ENCODE results near the gene SPRYD3. TPM values are rescaled to one million over a fixed set of nuclear protein-coding genes. Genes with fewer than 3 reads are reported as not detected.

Gene SPRYD3
- total RNA-seq, 2 donors from 2014 or later, result 30.7 to 34.9 TPM

DNA sequence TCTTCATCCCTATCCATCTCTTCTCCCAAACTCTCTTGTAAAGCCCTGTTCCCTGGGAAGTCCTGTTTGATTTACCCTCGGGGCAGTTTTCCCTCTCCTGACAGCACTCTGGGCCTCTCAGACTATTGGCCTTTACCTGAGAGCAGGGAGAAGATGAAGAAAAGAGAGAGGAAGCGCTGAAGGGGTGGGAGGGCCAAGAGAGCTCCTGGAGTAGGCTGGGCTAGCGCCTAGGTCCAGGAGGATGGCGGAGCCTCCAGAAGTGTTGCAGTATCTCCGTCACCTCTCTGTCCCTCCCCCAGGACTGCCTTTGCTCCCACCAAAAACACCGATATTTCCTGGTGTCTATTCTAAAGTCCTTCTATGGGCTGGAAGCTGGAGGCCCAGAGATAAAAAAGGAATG, 12.6 kb upstream of the SPRYD3 start:
- intact Hi-C loops (cut with DNase I, micrococcal nuclease), result no loop called here
- ATAC-seq (no peak), DNase-seq (no peak)

DNA sequence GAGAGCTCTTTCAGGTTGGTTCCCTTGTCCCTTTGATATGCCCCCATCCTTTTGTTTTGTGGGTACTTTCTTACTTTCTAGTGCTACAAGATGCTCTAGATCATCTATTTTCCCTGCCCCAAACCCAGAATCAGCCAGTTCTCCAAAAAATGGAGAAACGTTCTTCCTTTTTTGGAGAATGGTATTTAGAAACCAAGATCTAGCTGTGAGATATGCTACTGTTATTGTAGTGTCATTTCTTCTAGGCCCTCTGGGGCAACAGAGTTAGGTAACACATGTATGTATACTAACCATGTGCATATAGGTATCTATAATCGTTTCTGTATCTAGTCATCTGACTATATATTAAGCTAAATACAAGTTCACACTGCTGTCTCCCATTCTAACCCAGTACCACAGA, 11.4 kb upstream of the SPRYD3 start:
- no peak for DNase-seq
- ATAC-seq, result no peak
- intact Hi-C loops (cut with DNase I, micrococcal nuclease), result no loop called here

DNA sequence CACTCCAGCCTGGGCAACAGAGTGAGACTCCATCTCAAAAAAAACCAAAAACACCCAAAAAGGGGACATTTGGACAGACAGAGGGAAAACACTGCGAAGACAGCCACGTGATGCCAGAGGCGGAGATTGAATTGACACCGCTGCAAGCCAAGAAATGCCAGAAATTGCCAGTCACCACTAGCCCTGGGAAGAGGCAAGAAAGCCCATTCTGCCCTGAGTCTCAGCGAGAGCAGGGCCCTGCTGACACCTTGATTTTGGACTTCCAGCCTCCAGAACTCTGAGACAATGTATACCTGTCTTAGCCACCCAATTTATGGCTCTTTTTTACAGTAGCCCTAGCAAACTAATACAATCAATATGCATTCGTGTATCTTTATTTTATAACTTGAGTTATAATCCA, 10.9 kb upstream of the SPRYD3 start:
- ATAC-seq, result no peak
- intact Hi-C loops (cut with DNase I, micrococcal nuclease), result no loop called here
- DNase-seq, result no peak

DNA sequence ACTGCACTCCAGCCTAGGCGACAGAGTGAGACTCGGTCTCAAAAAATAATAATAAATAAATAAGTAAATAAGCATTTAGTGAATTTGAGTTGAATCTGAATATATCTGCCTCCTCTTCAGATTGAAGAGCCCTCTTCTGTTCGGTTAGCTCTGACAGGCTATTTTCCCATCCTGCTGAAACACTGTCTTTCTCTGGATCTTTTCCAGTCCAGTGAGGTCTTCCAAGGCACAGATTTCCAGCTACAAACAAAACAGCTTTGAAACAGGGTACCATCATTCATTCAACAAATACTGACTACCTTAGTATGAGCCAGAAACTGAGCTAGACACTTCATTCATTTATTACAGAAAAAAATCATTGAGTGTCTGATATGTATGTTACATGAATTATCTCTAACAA, 7.2 kb upstream of the SPRYD3 start:
- ATAC-seq, result no peak
- intact Hi-C loops (cut with DNase I, micrococcal nuclease), result no loop called here
- no peak for DNase-seq

DNA sequence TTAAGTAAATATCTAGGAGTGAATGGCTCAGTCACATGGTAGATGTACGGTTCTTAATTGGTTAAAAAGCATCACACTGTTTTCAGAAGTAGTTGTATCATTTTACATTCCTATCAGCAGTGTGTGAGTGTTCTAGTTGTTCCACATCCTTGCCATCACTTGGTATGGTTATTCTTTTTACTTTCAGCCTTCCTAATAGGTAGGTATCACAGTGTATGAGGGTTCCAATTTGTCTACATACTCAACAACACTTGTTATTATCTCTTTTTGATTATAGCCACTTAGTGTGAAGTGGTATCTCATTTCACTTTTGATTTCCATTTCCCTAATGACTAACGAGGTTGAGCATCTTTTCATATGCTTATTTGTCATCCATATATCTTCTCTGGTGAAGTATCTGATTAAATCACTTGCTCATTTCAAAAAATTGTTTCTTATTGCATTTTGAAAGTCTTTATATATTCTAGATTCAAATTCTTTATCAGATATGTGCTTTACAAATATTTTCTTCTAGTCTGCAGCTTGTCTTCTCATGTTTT, 3.5 kb upstream of the SPRYD3 start:
- ATAC-seq (no peak), DNase-seq (no peak)
- intact Hi-C loops (cut with DNase I, micrococcal nuclease), result no loop called here

DNA sequence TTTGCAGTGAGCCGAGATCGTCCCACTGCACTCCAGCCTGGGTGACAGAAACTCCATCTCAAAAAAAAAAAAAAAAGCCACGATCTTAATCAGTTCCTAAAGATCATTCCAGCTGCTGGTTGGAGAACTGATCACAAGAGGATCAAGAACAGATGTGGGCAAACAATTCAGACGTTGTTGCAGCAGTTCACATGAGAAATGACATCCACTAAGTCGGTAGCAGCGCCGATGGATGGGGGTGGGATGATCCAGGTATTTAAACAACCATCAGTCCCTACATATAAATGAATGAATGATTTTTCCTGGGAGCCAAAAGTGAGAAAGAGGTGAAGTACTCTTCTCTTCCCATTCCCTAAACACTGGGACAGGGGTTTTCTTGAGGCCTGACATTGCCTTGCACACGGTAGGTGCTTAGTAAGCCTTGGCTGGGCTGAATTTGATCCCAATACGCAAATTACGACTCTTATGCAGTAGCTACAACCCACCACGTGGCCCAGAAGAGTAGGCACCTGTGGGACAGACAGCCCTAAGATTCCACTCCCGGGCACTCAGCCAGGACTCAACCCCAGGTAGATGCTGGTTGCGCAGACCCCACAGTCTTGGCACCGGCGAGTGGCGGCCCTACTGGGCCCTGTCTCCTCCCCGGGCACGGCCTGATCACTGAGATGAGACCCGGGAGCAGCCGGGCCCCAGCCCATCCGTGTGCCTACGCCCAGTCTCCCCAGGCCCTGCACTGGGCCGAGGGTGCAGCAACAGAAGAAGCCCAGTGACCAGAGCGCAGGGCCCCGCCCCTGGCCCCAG, 565 bp downstream of the SPRYD3 start:
- ATAC-seq (peak; percentile 31), DNase-seq (peak in 1 of 2 donors; percentile 74)
- intact Hi-C loops (cut with DNase I, micrococcal nuclease), result no loop called here

DNA sequence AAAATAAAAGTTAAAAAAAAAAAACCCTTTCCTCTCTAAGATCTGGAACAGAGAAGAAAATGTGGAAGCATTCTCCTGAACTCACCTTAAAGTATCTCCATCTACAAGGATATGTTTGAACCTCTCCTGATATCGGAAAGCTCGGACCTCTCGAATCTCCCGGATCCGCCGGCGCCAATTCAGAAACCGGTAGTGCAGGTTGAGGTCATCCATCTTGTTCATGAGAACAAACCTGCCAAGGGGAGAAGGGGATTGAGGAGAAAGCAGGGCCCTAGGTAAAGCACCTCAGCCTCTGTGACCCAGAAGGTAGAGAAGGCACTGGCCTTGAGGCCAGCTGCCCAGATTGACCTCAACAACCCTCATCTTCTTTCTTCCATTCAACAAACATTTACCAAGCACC, 2.2 kb downstream of the SPRYD3 start:
- DNase-seq (no peak), ATAC-seq (no peak)
- intact Hi-C loops (cut with DNase I, micrococcal nuclease), result no loop called here

DNA sequence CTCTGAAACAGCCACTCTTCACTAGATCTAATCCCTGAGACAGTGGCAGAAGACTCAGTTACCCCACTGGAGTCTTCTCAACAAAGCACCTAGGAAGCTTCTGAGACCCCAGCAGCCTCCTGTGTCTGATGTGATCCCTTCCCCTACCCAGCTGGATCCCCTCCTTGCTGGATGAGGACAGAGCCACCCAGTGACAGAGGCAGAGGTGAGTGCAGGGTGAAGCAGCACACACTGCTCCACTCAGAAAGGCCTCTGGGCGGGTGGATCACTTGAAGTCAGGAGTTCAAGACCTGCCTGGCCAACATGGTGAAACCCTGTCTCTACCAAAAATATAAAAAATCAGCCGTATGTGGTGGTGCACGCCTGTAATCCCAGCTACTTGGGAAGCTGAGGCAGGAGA, 2.7 kb downstream of the SPRYD3 start:
- intact Hi-C loops (cut with DNase I, micrococcal nuclease), result no loop called here
- DNase-seq (no peak), ATAC-seq (no peak)

DNA sequence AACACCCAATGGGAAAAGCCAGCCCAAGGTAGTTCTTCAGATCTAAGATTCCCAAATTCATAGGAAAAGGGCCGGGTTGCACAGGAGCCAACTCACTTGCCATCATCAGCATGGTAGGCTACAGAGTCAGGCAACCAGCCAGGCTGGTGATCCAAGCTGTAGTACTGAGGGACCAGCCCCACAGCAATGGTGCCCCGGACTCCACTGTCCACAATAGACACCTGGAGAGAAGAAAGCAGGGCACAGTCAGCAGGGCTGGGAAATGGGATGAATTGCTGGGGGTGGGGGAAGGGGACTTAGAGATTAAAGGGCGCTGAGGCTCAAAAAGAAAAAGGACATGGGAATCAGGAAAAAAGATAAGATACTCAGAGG, 4.2 kb downstream of the SPRYD3 start:
- DNase-seq (no peak), ATAC-seq (no peak)
- intact Hi-C loops (cut with DNase I, micrococcal nuclease), result no loop called here

DNA sequence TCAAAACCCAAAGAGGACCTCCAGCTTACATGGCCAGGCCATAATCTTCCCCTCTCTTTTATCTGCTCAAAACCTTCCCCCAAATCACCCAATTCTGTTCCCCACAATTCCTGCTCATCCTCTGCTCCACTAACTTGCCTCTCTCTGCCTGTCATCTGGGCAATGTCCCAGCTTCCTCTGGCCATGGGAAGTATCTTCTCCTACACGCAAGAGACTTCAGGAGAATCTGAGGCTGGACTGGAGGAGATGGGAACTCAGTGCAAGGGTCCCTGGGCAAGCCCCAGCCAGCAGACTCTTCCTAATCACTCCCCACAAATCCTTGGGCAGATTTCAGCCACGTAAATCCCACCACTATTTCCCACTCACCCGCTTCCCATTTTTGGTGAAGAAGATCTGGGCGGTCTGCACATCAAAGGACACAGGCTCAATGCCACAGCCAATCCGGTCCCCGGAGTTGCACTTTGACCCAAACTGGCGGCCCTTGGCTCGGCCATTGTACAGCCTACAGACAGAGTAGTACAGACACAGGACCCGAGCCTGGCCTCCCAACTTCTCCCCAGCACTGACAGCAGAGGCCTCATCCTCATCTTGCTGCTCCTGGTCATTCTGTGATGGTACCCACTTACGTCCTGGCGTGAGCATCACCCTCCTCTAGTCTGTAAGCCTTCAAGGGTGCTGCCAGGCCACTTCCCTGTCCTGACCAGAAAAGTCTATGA, 4.7 kb downstream of the SPRYD3 start:
- intact Hi-C loops (cut with DNase I, micrococcal nuclease), result no loop called here
- ATAC-seq (no peak), DNase-seq (no peak)

DNA sequence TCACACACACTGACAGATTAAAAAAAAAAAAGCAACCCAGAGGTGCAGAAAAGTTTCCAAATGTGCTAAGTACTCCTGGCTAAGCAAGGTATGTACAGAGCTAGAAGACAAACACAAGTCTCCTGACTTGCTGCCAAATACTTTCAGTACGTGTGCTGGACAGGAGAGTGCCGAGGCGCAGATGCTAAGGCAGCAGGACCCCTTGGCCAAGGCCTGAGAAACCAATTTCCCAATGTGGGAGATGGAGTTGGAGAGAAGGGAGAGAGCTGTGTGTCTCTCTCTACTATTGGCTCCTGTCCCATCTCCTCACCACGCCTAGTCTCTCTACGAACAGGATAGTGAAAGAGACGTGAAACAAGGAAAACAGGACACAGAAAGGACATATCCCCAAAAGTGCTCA, 5.3 kb downstream of the SPRYD3 start:
- intact Hi-C loops (cut with DNase I, micrococcal nuclease), result no loop called here
- ATAC-seq (no peak), DNase-seq (no peak)

DNA sequence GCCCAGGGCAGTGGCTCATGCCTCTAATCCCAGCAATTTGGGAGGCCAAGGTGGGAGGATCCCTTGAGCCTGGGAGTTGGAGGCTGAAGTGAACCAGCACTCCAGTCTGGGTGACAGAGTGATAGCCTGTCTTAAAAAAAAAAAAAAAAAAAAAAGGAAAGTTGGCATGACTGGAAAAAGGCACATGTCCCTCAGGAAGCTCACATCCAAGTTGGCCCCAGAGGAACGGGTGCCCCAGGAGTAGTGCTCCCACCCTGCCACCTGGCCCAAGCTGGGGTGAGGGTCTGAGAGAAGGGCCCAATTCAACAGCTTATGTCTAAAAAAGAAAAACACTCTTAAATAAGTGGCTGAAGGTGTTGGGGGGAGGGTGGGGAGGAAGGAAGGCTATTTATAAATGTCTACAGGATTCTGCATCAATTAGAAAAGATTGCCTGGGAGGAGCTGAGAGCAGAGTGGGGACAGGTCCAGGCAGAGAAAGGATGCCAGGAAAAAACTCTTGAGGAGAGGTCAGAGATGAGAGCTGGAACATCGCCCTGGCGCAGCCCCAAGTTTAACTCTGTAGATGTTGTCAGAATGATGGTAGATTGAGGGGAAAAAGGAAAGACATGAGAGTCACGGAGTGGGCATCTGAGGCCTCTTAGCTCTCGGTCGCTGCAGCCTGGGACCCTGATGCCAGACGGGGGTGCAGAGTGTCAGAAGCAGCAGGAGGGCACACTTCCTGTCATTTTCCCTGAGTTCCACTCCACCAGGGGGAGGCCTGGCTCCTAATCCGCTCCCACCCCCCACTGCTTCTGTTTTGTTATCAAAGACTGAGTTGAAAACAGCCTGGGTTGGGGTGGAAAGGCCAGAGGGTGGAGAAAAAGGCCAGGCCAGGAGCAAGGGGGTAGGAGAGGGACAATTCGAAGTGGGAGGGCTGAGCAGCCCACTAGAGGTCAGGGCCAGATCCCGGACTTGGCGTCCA, 7.3 kb downstream of the SPRYD3 start:
- no peak for ATAC-seq
- DNase-seq, result no peak
- intact Hi-C loops (cut with DNase I, micrococcal nuclease), result no loop called here

DNA sequence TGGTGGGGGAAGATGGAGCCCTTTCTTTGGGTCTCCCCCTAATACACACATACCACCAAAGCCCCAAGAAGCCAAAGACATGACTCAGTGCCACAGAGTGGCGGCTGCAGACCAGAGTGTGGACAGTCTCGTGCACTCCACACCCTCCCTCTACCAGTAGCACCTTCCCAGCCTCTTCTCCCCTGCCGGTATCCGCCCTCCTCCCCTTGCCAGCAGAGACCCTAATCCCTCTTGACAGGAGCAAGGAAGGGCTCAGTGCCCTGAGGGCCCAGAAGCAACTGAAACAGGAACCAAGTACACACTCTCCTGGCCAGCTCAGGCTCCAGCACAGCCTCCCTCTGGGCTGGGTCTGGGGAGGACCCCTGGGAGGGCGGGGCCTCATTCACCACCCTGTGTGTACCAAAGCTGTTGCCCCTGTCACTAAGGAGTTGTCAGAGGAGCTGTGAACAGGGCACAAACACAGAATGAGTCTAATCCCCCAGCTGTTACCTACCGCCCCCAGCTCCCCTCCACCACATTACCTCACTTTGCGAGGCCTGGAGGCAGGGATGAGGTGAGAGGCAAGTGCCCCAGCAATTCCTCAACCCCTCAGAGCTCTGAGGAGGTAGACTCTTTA, 8.2 kb downstream of the SPRYD3 start:
- intact Hi-C loops (cut with DNase I, micrococcal nuclease), result no loop called here
- DNase-seq (no peak), ATAC-seq (no peak)

DNA sequence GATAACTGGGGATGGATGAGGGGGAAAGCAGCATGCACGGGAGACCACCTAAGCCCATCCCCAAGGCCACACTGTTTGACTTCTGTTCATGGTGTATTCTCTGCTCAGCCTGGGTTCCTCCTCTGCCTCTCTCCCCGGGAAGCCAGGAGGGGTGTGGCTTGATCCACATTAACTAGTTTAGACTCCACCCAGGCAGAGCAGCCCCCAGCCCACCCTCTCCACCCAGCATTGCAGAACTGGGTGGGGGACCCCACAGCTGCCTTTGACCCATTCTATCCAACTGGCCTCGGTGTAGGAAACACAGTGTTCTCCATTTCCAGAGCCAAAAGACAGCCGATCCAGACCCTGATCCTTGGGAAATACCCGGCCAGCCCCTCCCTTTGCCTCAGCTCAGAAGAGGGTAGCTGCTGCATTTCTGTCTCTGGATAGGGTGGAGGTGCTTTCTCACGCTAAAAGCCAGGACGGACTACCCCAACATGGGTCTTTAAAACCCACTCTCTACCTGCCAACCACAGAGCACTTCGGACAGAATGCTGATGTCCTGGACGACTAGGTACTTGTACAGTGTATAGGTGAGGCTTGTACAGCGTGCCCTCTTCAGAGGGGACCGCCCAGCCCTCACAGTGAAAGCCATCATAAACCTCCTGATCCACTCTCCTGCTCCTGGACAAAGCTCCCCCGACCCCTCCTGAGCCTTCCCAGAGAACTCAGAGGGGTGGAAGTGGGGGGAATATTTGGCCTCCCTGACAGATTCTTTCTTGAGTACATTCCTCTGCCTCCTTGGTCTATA, 9.4 kb downstream of the SPRYD3 start:
- intact Hi-C loops (cut with DNase I, micrococcal nuclease), result loop anchor here in 1 of 2 donors (10.0 kb wide), 1 partner anchor 125 kb away; no protein-coding TSS in a partner anchor
- ATAC-seq (no peak), DNase-seq (no peak)

DNA sequence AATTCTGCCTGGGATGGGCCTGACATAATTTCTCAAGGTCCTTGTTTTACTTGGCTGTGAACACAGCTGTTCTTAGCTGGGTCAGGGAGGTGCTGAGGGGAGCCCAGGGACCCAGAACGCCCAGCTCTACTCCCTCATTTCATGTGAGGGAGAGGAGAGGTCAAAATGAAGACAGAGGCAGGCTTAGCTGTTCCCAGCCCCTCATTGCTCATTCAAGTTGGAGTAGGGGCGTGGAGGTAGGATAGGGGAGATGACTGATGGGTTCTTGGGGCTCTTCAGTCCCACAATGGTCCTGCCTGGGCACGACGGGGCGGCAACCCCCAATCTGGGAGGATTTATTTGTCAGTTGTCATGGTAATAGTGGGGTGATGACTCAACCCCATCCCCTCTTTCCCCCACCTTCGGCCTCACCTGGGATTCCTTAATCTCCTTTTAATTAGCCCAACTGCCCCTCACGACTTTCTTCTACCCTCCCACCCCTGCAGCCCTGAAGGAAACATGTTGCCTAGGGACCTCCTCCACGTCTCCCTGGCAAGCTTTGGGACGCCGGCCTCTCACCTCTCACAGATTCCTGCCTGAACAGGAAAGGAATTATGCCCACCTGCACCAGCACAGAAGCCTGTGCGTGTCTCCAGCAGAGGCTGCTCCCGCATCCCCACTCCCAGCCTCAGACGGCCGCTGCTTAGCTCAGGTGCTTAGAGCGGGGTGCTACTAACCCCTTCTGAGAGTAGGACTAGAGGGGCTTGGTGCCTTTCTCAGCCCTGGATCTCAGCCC, 10.2 kb downstream of the SPRYD3 start:
- DNase-seq (no peak), ATAC-seq (no peak)
- intact Hi-C loops (cut with DNase I, micrococcal nuclease), result loop anchor here in 1 of 2 donors (10.0 kb wide), 1 partner anchor 126 kb away; no protein-coding TSS in a partner anchor

DNA sequence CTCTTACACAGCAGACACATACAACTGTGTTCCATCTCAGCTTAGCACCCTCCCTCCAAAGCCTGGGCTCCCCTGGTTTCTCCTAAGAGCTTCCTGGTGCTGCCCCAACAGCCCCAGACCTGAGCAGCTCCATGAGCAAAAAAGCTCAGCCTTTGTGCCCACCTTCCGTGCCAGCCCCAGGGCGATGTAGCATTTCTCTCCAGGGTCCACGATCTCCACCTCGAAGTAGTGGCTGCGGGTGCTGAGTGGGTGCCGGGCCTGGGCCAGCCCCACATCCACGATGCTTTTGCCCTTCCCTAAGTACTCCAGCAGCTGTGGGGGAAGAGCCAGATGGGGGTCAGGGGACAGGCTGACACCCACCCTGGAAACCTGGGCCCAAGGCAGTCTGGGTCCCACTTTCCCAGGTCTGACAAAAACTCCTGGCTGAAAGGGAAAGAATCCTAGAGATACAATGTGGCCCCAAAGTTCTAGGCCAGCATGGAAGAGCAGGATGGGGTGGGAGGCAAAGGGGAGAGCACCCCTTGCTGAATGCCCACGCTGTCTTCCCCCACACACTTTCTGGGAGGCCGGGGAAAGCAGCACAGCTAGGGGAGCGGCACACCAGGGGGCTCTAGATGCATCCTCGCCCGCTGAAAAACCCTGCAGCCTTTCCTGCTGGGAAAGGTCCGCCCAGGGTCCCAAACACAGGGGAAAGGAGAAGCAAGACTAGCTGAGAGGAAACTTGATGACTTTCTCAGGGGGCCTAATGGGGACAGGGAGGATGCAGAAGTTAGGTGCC, 11.0 kb downstream of the SPRYD3 start:
- no peak for DNase-seq
- intact Hi-C loops (cut with DNase I, micrococcal nuclease), result loop anchor here in 1 of 2 donors (10.0 kb wide), 1 partner anchor 127 kb away; no protein-coding TSS in a partner anchor
- ATAC-seq, result no peak
